ENCODE data around the gene MRPL21. TPM values are rescaled to one million over a fixed set of nuclear protein-coding genes. Genes with fewer than 3 reads are reported as not detected.

Gene MRPL21
- total and polyA plus RNA-seq, 9 of the 15 experiments (the other 6 are each of a cell fraction or from before 2014, with no cell fraction given): 196 to 618 (median 232) TPM

DNA sequence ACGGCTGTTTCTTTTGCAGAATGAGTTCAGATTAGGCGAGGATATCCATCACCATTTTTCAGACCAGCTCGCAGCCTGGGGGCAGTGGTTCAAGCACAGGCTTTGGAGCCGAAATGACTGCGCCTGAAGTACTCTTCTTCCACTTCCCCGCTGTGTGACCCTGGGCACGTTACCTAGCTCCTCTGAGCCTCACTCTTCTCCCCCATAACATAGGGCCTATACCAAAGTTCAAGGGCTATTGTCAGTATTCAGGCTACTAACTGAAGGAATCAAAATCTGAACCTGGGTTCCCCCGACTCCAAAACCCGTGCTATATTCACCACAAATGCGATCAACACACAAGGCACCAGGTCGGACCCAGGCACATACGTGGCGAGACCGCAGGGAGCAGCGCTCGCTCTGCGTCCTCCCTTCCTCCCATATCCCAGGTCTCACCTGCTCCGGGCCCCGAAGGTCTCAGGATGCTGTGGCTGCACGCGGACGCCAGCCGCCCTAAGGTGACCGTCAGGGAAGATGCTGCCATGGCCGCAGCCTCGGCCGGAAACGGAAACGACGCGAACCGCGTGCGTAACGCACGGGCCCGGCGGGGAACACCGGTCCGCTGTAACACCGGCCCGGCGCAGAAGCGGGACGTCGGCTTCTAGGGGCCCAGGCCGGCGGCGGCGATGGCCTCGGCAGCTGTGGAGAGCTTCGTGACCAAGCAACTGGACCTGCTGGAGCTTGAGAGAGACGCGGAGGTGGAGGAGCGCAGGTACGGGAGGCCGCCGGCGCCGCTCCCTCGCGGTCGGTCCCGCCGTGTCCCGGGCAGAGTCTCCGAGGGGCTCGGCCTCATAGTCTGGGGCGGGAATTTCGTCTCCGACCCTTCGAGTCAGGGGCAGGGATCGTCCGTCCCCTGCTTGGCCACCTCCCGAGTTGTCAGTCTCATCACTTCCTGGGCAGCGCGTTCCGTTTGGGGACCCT, at the start of gene MRPL21, which contains the start of gene IGHMBP2 (continued):
- TF ChIP-seq FUS (optimal IDR thresholded peaks at IDR 0.05; ENCODE audit: low read depth, low read length): peak; percentile 62
- TF ChIP-seq KLF6 (CRISPR knock-in tag; IDR thresholded peaks at IDR 0.05; ENCODE audit: borderline replicate concordance): peak; percentile 39; the same call in 1 of the 2 replicates
- no peak for TF ChIP-seq POLR3A (IDR thresholded peaks at IDR 0.05; ENCODE audit: borderline replicate concordance, extremely low read depth, insufficient read depth, insufficient read length)
- TF ChIP-seq ZNF212 (CRISPR knock-in tag; IDR thresholded peaks at IDR 0.05): no peak; the same call in 1 of the 2 replicates
- no peak for TF ChIP-seq TSHZ1 (CRISPR knock-in tag; IDR thresholded peaks at IDR 0.05)
- TF ChIP-seq CREM (IDR thresholded peaks at IDR 0.05; ENCODE audit: low read depth): peak; percentile 99
- peak; percentile 57; the same call in 1 of the 2 replicates for TF ChIP-seq ZNF589 (CRISPR knock-in tag; IDR thresholded peaks at IDR 0.05; ENCODE audit: low read depth)
- TF ChIP-seq MTA2 (IDR thresholded peaks at IDR 0.05; ENCODE audit: low read depth): no peak
- TF ChIP-seq FOXO4 (CRISPR knock-in tag; IDR thresholded peaks at IDR 0.05): no peak
- TF ChIP-seq ZFP30 (CRISPR knock-in tag; IDR thresholded peaks at IDR 0.05; ENCODE audit: borderline replicate concordance): no peak
- TF ChIP-seq SP2 (IDR thresholded peaks at IDR 0.05; ENCODE audit: extremely low read depth, low read depth, low read length, poor library complexity, severe bottlenecking): no peak
- peak; percentile 64; the same call in 1 of the 2 replicates for TF ChIP-seq BCL6 (CRISPR knock-in tag; IDR thresholded peaks at IDR 0.05)
- no peak for TF ChIP-seq SAFB (IDR thresholded peaks at IDR 0.05; ENCODE audit: borderline replicate concordance, low read depth, low read length)
- no peak for TF ChIP-seq ZNF311 (CRISPR knock-in tag; IDR thresholded peaks at IDR 0.05)
- TF ChIP-seq, protein P1, sequence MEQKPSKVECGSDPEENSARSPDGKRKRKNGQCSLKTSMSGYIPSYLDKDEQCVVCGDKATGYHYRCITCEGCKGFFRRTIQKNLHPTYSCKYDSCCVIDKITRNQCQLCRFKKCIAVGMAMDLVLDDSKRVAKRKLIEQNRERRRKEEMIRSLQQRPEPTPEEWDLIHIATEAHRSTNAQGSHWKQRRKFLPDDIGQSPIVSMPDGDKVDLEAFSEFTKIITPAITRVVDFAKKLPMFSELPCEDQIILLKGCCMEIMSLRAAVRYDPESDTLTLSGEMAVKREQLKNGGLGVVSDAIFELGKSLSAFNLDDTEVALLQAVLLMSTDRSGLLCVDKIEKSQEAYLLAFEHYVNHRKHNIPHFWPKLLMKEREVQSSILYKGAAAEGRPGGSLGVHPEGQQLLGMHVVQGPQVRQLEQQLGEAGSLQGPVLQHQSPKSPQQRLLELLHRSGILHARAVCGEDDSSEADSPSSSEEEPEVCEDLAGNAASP (IDR thresholded peaks at IDR 0.05): no peak

Data from K562 (cell line).